Panc1 (cell line): Measurements from ENCODE around the gene ST3GAL4. TPM values are rescaled to one million over a fixed set of nuclear protein-coding genes. Genes with fewer than 3 reads are reported as not detected.

Source experiments
- ATAC-seq: fragments of 200-7000 bp; cut with Tn5 transposase; 2 replicates; pipeline ENCODE4 v1.9.1; 2020; ENCODE audit warnings: mild to moderate bottlenecking, moderate library complexity
- BruUV-seq: library from RNA; stranded (reverse); fragments of 400-500 nt; replicated peaks from 2 replicates; lab custom pipeline; 2021; lab: Mats Ljungman, UMichigan
- CTCF ChIA-PET: fragments of 300-600 bp; sonication (Branson Sonifier 250); formaldehyde crosslinking; loops from one replicate; lab custom pipeline; 2022; ENCODE audit warnings: antibody characterized with exemption; lab: Charles Lee
- POLR2A ChIA-PET: fragments of 300-600 bp; sonication (Branson Sonifier 250); formaldehyde crosslinking; loops from one replicate; lab custom pipeline; 2022; ENCODE audit warnings: antibody characterized with exemption; lab: Charles Lee
- DNase-seq: peaks from one replicate; pipeline ENCODE4 v3.0.0-alpha.2; 2010; ENCODE audit warnings: low read depth, low spot score
- H3K27ac ChIP-seq: 2 replicates; pipeline ENCODE4 v1.5.1; 2011; ENCODE audit warnings: mild to moderate bottlenecking, low read length, inconsistent platforms
- H3K27me3 ChIP-seq: fragments of 200-500 bp; sonication (Bioruptor generic); 2 replicates; pipeline ENCODE4 v1.6.0; 2014; ENCODE audit warnings: low read length, inconsistent platforms; ENCODE audit not compliant: control insufficient read depth, insufficient read depth
- H3K36me3 ChIP-seq: fragments of 200-500 bp; sonication (Bioruptor generic); 2 replicates; pipeline ENCODE4 v1.5.1; 2014; ENCODE audit warnings: inconsistent platforms, mild to moderate bottlenecking, low read length, moderate library complexity; ENCODE audit not compliant: control insufficient read depth, insufficient read depth
- H3K4me1 ChIP-seq: 2 replicates; pipeline ENCODE4 v1.5.1; 2011; ENCODE audit warnings: inconsistent platforms, mild to moderate bottlenecking, low read length, moderate library complexity; ENCODE audit not compliant: control insufficient read depth, insufficient read depth
- H3K4me3 ChIP-seq, 2 experiments: 2 replicates each; pipeline ENCODE4 v1.5.1; 2011 to 2012; ENCODE audit warnings: low read depth in 2 of 2, low read length in 2 of 2, mild to moderate bottlenecking in 2 of 2, inconsistent platforms in 1 of 2, moderate library complexity in 1 of 2
- H3K9me3 ChIP-seq: fragments of 200-500 bp; sonication (Bioruptor generic); 2 replicates; pipeline ENCODE4 v1.5.1; 2014; ENCODE audit warnings: low read depth, mild to moderate bottlenecking, inconsistent platforms, low read length, moderate library complexity; ENCODE audit not compliant: control insufficient read depth, insufficient read depth
- POLR2AphosphoS5 ChIP-seq: IDR thresholded peaks from 2 replicates; pipeline ENCODE4 v1.6.1; 2012; ENCODE audit warnings: mild to moderate bottlenecking, low read depth, low read length, moderate library complexity
- SIN3A ChIP-seq: IDR thresholded peaks from 2 replicates; pipeline ENCODE4 v1.6.1; 2012; ENCODE audit warnings: low read depth, mild to moderate bottlenecking, low read length, moderate library complexity, borderline replicate concordance; ENCODE audit not compliant: insufficient read depth
- TCF7L2 ChIP-seq: IDR thresholded peaks from 2 replicates; pipeline ENCODE4 v1.6.1; 2011; ENCODE audit warnings: mild to moderate bottlenecking, low read depth, low read length, inconsistent platforms
- in situ Hi-C: cut with HindIII; loops from 2 replicates; pipeline ENCODE4 v1.10.0; 2016; ENCODE audit warnings: low sequenced_read_pairs, low pct_unique_long_range_greater_than_20kb
- intact Hi-C: fragments of 100-400 bp; cut with micrococcal nuclease; formaldehyde crosslinking; loops from one replicate; pipeline ENCODE4 v1.10.0; 2022; ENCODE audit not compliant: unreplicated experiment
- total RNA-seq: library from RNA; stranded (reverse); gene quantifications from one replicate; pipeline ENCODE4 v1.2.1, GENCODE V29; 2021; ENCODE audit not compliant: unreplicated experiment
- TF ChIP-seq, protein P1 (sequence below): fragments of 450-650 bp; IDR thresholded peaks from 2 replicates; pipeline ENCODE4 v1.5.1; 2017; ENCODE audit warnings: mild to moderate bottlenecking
- TF ChIP-seq, protein P2 (sequence below), 2 experiments: IDR thresholded peaks; 2 replicates each; pipeline ENCODE4 v1.6.1; 2011 to 2012; ENCODE audit warnings: low read depth in 2 of 2, control low read depth in 1 of 2, low read length in 1 of 2, mild to moderate bottlenecking in 1 of 2, moderate library complexity in 1 of 2; ENCODE audit not compliant: insufficient read depth in 1 of 2

Gene ST3GAL4
- total RNA-seq, 1 experiment from 2014 or later = 56.6 TPM

DNA sequence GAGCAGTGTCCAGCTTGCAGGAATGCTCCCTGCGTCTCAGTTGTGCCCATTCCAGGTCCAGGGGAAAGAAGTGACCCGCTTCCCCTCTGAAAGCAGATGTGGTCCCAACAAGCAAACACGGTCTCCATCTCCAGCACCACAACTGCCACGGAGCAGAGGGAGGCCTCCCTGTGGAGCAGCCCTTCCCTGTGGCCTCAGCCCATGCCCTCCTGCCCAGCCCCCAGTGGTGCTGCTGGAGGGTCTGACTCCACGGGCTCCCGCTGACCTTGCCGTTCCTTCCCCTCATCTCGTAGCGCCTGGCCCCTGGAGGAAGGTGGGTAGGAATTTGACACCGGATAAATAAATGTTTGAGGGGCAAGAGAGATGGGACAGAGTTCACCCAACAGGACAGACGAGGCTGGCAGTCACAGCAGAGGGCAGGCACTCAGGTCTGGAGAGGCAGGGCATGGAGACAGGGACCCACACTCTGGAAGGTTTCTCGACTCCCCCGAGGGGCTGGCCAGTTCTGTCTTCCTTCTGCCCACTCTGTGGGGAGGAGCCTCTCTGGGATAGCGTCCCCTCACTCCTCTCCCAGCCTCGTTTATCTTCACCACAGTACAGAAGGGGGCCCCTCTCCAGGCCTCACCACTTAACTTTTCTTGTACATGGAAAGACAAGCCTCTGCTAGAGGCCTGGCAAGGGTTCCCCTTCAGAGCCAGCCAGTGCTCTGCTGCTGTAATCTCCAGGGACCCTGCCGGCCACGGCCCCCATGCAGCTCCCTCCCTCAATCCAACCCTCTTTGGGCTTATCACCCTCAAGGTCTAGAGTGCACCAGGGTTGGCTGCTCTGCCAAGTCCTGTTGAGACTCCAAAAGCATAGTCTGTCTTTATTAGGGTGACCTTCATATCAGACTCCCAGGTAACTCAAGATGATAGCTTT lies 7.5 kb upstream of the ST3GAL4 start:
- H3K9me3 ChIP-seq = no peaks in the 10 kb centered on the region
- in situ Hi-C loops (no loop called here), intact Hi-C loops (no loop called here)
- BruUV-seq = no TSS peak
- no peak for DNase-seq
- H3K27me3 ChIP-seq = no peaks in the 10 kb centered on the region
- H3K36me3 ChIP-seq = no peaks in the 10 kb centered on the region
- TF ChIP-seq TCF7L2 = no peak
- TF ChIP-seq, protein P1, sequence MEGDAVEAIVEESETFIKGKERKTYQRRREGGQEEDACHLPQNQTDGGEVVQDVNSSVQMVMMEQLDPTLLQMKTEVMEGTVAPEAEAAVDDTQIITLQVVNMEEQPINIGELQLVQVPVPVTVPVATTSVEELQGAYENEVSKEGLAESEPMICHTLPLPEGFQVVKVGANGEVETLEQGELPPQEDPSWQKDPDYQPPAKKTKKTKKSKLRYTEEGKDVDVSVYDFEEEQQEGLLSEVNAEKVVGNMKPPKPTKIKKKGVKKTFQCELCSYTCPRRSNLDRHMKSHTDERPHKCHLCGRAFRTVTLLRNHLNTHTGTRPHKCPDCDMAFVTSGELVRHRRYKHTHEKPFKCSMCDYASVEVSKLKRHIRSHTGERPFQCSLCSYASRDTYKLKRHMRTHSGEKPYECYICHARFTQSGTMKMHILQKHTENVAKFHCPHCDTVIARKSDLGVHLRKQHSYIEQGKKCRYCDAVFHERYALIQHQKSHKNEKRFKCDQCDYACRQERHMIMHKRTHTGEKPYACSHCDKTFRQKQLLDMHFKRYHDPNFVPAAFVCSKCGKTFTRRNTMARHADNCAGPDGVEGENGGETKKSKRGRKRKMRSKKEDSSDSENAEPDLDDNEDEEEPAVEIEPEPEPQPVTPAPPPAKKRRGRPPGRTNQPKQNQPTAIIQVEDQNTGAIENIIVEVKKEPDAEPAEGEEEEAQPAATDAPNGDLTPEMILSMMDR = no peak
- 0 out of 2 replicates have a peak, but pooled peaks have one; percentile 27 for TF ChIP-seq POLR2AphosphoS5
- TF ChIP-seq, protein P2, sequence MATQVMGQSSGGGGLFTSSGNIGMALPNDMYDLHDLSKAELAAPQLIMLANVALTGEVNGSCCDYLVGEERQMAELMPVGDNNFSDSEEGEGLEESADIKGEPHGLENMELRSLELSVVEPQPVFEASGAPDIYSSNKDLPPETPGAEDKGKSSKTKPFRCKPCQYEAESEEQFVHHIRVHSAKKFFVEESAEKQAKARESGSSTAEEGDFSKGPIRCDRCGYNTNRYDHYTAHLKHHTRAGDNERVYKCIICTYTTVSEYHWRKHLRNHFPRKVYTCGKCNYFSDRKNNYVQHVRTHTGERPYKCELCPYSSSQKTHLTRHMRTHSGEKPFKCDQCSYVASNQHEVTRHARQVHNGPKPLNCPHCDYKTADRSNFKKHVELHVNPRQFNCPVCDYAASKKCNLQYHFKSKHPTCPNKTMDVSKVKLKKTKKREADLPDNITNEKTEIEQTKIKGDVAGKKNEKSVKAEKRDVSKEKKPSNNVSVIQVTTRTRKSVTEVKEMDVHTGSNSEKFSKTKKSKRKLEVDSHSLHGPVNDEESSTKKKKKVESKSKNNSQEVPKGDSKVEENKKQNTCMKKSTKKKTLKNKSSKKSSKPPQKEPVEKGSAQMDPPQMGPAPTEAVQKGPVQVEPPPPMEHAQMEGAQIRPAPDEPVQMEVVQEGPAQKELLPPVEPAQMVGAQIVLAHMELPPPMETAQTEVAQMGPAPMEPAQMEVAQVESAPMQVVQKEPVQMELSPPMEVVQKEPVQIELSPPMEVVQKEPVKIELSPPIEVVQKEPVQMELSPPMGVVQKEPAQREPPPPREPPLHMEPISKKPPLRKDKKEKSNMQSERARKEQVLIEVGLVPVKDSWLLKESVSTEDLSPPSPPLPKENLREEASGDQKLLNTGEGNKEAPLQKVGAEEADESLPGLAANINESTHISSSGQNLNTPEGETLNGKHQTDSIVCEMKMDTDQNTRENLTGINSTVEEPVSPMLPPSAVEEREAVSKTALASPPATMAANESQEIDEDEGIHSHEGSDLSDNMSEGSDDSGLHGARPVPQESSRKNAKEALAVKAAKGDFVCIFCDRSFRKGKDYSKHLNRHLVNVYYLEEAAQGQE (IDR thresholded peaks at IDR 0.05; ENCODE audit: insufficient read depth in 1 of 2, low read depth in 2 of 2, low read length in 1 of 2) = no peak
- ATAC-seq = 0 out of 2 replicates have a peak, but pooled peaks have one; percentile 14
- ChIA-PET POLR2A (no interaction called here), CTCF (no interaction called here)
- no peak overlapping the region for H3K27ac ChIP-seq
- peaks cover 7% of the 10 kb centered on the region for H3K4me1 ChIP-seq
- no peak overlapping the region for H3K4me3 ChIP-seq

DNA sequence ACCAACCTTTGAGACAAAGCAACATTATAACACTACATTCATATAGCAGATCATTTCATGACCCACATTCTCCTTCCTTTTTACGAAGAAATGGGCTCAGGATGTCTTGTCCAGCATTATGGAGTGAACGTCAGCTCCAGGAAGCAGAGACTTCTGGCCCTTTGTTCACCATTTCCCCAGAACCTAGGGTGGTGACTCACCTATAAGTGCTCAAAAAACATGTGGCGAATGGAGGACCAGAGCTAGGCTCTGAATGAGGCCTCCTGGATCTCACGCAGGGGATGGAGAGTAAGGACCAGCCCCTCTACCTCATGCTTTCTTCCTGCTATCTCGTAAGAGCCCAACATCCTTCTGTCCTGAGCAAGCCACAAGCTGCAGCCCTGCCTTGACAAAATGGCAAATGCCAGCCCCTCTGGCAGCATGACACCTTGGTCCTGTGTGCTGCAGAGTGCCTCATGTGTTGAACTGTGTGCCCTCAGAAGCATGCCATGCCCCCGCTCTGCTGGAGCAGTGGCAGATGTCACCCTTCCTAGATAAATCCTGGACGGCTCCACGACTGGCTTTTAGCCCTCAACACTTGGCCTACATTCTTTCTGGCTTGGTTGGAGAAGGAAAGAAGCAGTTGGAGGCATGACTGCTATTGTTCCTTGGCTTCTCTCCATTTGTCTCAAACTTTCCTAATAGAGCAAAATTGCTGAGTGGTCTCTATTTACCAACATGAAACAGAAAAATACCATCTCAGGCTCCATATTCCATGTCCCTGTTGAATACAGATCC lies 6.5 kb upstream of the ST3GAL4 start:
- Histone ChIP-seq H3K4me3 (no peak overlapping the region), H3K9me3 (no peaks in the 10 kb centered on the region), H3K36me3 (no peaks in the 10 kb centered on the region), H3K4me1 (peaks cover 17% of the 10 kb centered on the region), H3K27me3 (no peaks in the 10 kb centered on the region), H3K27ac (no peak overlapping the region)
- POLR2A ChIA-PET = no interaction called here
- DNase-seq (no peak), ATAC-seq (no peak)
- CTCF ChIA-PET = no interaction called here
- in situ Hi-C loops (no loop called here), intact Hi-C loops (no loop called here)
- TF ChIP-seq SIN3A (no peak), POLR2AphosphoS5 (no peak), TCF7L2 (no peak)
- TF ChIP-seq, protein P1 = no peak
- TF ChIP-seq, protein P2 (IDR thresholded peaks at IDR 0.05; ENCODE audit: insufficient read depth in 1 of 2, low read depth in 2 of 2, low read length in 1 of 2) = no peak
- BruUV-seq = no TSS peak
